K562 (cell line): ENCODE data around the gene ENTPD8. TPM values are rescaled to one million over a fixed set of nuclear protein-coding genes. Genes with fewer than 3 reads are reported as not detected.

Experiments used
- BHLHE40 ChIP-seq: IDR thresholded peaks from 2 replicates; pipeline ENCODE4 v1.6.1; 2011; ENCODE audit warnings: low read length, improper control_type of control experiment
- CHCHD3 ChIP-seq: fragments of 250-450 bp; sonication (Bioruptor Pico); IDR thresholded peaks from 2 replicates; pipeline ENCODE4 v2.1.2; 2022; ENCODE audit warnings: mild to moderate bottlenecking
- CHD4 ChIP-seq: fragments of 200-600 bp; sonication (generic); IDR thresholded peaks from 3 replicates; pipeline ENCODE4 v1.6.1; 2012; ENCODE audit warnings: low read depth, mild to moderate bottlenecking, mixed read lengths, low read length, inconsistent platforms; ENCODE audit not compliant: insufficient read depth, insufficient replicate concordance, poor library complexity, severe bottlenecking
- MNT ChIP-seq, 2 experiments: fragments of 450-650 bp; conservative IDR thresholded peaks; 2 replicates each; pipeline ENCODE4 v1.6.1; 2017; ENCODE audit warnings: mild to moderate bottlenecking in 2 of 2, moderate library complexity in 2 of 2
- MYBL2 ChIP-seq, 2 experiments: fragments of 450-650 bp in 1 of 2; sonication (generic) in 1 of 2; formaldehyde crosslinking in 1 of 2; IDR thresholded peaks; 2 replicates each; pipeline versions ENCODE4 v1.6.1 to v1.8.1; 2017 to 2022; ENCODE audit warnings: borderline replicate concordance in 1 of 2, inconsistent platforms in 1 of 2, low read depth in 1 of 2, mild to moderate bottlenecking in 1 of 2, missing genetic modification reagents in 1 of 2, moderate library complexity in 1 of 2
- NBN ChIP-seq: fragments of 450-650 bp; IDR thresholded peaks from 2 replicates; pipeline ENCODE4 v1.6.1; 2016; ENCODE audit warnings: low read depth, mild to moderate bottlenecking
- NFE2L1 ChIP-seq: fragments of 450-650 bp; IDR thresholded peaks from 2 replicates; pipeline ENCODE4 v1.6.1; 2016; ENCODE audit warnings: missing genetic modification characterization, low read depth, mild to moderate bottlenecking, missing compliant biosample characterization, moderate library complexity, borderline replicate concordance
- POLR2A ChIP-seq: fragments of 450-650 bp; conservative IDR thresholded peaks from 2 replicates; pipeline ENCODE4 v1.6.1; 2016
- RNF219 ChIP-seq: fragments of 250-450 bp; sonication (Bioruptor Pico); IDR thresholded peaks from 2 replicates; pipeline ENCODE4 v1.5.0; 2022; ENCODE audit warnings: mild to moderate bottlenecking
- SMAD4 ChIP-seq: fragments of 250-450 bp; sonication (Bioruptor Pico); conservative IDR thresholded peaks from 2 replicates; pipeline ENCODE4 v1.8.0; 2021; ENCODE audit warnings: inconsistent platforms, mild to moderate bottlenecking, moderate library complexity
- TARDBP ChIP-seq: fragments of 450-650 bp; IDR thresholded peaks from 2 replicates; pipeline ENCODE4 v1.6.1; 2016
- ZBTB49 ChIP-seq: sonication (generic); formaldehyde crosslinking; IDR thresholded peaks from 2 replicates; pipeline ENCODE4 v1.8.0; 2022; ENCODE audit warnings: missing genetic modification reagents, mild to moderate bottlenecking, borderline replicate concordance
- ZEB2 ChIP-seq: fragments of 450-650 bp; IDR thresholded peaks from 2 replicates; pipeline ENCODE4 v1.6.1; 2016
- ZNF324 ChIP-seq: fragments of 250-450 bp; sonication (Bioruptor Pico); IDR thresholded peaks from 2 replicates; pipeline ENCODE4 v1.4.0; 2020; ENCODE audit warnings: mild to moderate bottlenecking
- polyA plus RNA-seq, 8 experiments: library from polyadenylated mRNA; depleted of rRNA in 4 of 8; stranded (reverse) in 5 of 8; unstranded in 3 of 8; fragments of >200 nt; fragmentation: Nextera tagmentation in 2 of 8; fragmentation: Illumina TruSeq in 1 of 8; extraction: Ambion mirVana in 2 of 8; extraction: Trizol in 1 of 8; gene quantifications; 2 replicates each; pipeline versions ENCODE4 v1.2.1 to v1.2.3, GENCODE V29; 2011 to 2014; ENCODE audit warnings: inconsistent platforms in 1 of 8, missing spikeins in 1 of 8
- total RNA-seq, 7 experiments: library from RNA; depleted of rRNA in 6 of 7; stranded (reverse); fragments of >200 nt in 6 of 7; fragmentation: Illumina TruSeq in 2 of 7; extraction: Trizol in 2 of 7; gene quantifications; 2 replicates each; pipeline versions ENCODE4 v1.2.1 to v1.2.3, GENCODE V29; 2011 to 2021; ENCODE audit warnings: low replicate concordance in 1 of 7
- TF ChIP-seq, protein P1 (sequence below): fragments of 450-650 bp; IDR thresholded peaks from 2 replicates; pipeline ENCODE4 v1.6.1; 2016; ENCODE audit warnings: antibody characterized with exemption
- TF ChIP-seq, protein P2 (sequence below): fragments of 450-650 bp; conservative IDR thresholded peaks from 2 replicates; pipeline ENCODE4 v1.6.1; 2016; ENCODE audit warnings: missing genetic modification characterization, low read depth, mild to moderate bottlenecking, control low read depth, missing compliant biosample characterization
- TF ChIP-seq, protein P3 (sequence below): fragments of 250-450 bp; sonication (Bioruptor Pico); IDR thresholded peaks from 2 replicates; pipeline ENCODE4 v1.5.0; 2021

ENTPD8 gene
- total and polyA plus RNA-seq, 9 of the 15 experiments (the other 6 are each of a cell fraction or from before 2014, with no cell fraction given) = 0.06 to 0.27 (median 0.19) TPM; not detected in 5

- TF ChIP-seq MNT (conservative IDR thresholded peaks at IDR 0.05) = peak in 1 of 2 experiments; percentile 37; a peak in 2 of 4 replicates
- TF ChIP-seq TARDBP = no peak
- TF ChIP-seq, protein P1, sequence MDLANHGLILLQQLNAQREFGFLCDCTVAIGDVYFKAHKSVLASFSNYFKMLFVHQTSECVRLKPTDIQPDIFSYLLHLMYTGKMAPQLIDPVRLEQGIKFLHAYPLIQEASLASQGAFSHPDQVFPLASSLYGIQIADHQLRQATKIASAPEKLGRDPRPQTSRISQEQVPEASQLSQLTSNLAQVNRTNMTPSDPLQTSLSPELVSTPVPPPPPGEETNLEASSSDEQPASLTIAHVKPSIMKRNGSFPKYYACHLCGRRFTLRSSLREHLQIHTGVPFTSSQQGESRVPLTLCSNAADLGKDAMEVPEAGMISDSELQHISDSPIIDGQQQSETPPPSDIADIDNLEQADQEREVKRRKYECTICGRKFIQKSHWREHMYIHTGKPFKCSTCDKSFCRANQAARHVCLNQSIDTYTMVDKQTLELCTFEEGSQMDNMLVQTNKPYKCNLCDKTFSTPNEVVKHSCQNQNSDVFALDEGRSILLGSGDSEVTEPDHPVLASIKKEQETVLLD = peak; percentile 29; the same call in 1 of the 2 replicates
- TF ChIP-seq NBN = peak; percentile 62; the same call in 1 of the 2 replicates
- no peak for TF ChIP-seq MYBL2 (IDR thresholded peaks at IDR 0.05; ENCODE audit: low read depth)
- no peak for TF ChIP-seq MYBL2 (CRISPR knock-in tag; IDR thresholded peaks at IDR 0.05; ENCODE audit: borderline replicate concordance)
- peak; percentile 65; the same call in 1 of the 2 replicates for TF ChIP-seq SMAD4 (CRISPR knock-in tag)
- TF ChIP-seq NFE2L1 (tag) = no peak
- no peak for TF ChIP-seq ZNF324 (CRISPR knock-in tag)
- no peak for TF ChIP-seq ZBTB49 (CRISPR knock-in tag)
- no peak for TF ChIP-seq ZEB2
- TF ChIP-seq BHLHE40 = peak; percentile 63; the same call in 1 of the 2 replicates
- TF ChIP-seq, protein P2, sequence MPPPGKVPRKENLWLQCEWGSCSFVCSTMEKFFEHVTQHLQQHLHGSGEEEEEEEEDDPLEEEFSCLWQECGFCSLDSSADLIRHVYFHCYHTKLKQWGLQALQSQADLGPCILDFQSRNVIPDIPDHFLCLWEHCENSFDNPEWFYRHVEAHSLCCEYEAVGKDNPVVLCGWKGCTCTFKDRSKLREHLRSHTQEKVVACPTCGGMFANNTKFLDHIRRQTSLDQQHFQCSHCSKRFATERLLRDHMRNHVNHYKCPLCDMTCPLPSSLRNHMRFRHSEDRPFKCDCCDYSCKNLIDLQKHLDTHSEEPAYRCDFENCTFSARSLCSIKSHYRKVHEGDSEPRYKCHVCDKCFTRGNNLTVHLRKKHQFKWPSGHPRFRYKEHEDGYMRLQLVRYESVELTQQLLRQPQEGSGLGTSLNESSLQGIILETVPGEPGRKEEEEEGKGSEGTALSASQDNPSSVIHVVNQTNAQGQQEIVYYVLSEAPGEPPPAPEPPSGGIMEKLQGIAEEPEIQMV (tag) = no peak
- no peak for TF ChIP-seq CHCHD3
- TF ChIP-seq, protein P3, sequence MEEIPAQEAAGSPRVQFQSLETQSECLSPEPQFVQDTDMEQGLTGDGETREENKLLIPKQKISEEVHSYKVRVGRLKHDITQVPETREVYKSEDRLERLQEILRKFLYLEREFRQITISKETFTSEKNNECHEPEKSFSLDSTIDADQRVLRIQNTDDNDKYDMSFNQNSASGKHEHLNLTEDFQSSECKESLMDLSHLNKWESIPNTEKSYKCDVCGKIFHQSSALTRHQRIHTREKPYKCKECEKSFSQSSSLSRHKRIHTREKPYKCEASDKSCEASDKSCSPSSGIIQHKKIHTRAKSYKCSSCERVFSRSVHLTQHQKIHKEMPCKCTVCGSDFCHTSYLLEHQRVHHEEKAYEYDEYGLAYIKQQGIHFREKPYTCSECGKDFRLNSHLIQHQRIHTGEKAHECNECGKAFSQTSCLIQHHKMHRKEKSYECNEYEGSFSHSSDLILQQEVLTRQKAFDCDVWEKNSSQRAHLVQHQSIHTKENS (CRISPR knock-in tag) = no peak
- TF ChIP-seq POLR2A = no peak
- no peak for TF ChIP-seq CHD4
- no peak for TF ChIP-seq RNF219 (CRISPR knock-in tag)
These were observed 4.2 kb upstream of the ENTPD8 start (continued) for GRCh38 chr9:137445275-137445807.
